ENCODE data around the gene ANKRD34A.

Gene ANKRD34A

DNA sequence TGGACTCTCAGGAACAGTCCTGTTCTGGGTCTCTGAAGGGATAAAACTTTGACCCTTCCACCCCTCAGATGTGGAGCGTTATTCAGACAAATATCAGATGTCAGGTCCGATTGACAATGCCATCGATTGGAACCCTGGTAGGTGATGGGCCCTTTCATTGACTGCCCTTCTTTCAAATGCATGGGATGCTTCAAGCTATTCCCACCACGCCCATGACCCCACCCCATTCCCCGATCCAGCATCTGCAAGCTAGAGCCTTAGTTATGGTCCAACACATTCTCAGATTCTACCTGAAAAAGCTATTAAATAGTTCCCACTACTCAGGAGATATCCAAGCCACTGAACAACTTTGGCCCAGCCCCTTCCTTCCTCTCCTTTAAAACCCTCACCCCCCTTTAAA, 12.6 kb upstream of the ANKRD34A start:
- no peak for DNase-seq (ENCODE audit: low read depth)
- no peak overlapping the region for H3K4me3 ChIP-seq (ENCODE audit: low read depth, low read length)

GRCh38 chr1:145975216-145975615, 10.8 kb upstream of the ANKRD34A start:
- H3K4me3 ChIP-seq (ENCODE audit: low read depth, low read length), result no peak overlapping the region
- no peak for DNase-seq (ENCODE audit: low read depth)

- DNase-seq (ENCODE audit: low read depth), result no peak
- no peak overlapping the region for H3K4me3 ChIP-seq (ENCODE audit: low read depth, low read length)
Observed at GRCh38 chr1:145974721-145975120, 10.3 kb upstream of the ANKRD34A start.

DNA sequence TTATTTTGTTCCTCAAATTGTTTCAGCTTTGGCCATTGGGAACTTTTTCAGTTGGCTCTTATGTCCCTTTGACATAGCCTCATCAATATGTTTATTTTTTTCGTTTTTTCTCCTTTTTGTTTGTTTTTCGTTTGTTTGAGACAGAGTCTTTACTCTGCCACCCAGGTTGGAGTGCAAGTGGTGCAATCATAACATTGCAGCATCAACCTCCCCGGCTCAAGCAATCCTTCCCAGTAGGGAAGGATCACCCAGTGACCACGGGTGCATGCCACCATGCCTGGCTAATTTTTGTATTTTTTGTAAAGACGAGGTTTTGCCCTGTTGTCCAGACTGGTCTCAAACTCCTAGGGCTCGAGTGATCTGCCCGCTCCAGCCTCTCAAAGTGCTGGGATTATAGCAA, 8.2 kb upstream of the ANKRD34A start:
- no peak for DNase-seq (ENCODE audit: low read depth)
- no peak overlapping the region for H3K4me3 ChIP-seq (ENCODE audit: low read depth, low read length)

DNA sequence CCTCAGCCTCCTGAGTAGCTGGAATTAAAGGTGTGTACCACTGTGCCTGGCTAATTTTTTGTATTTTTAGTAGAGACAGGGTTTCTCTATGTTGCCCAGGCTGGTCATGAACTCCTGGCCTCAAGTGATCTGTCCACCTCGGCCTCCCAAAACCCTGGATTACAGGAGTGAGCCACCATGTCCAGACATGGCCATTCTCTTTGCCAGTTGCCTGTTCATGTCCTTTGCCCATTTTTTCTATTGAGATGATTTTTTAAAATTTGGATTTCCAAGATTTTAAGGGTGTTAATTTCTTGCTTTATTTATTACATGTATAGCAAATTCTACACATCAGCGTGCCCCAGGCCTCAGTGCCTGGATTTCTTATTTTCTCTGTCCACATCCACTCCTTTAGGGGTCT, 2.9 kb upstream of the ANKRD34A start:
- no peak for DNase-seq (ENCODE audit: low read depth)
- H3K4me3 ChIP-seq (ENCODE audit: low read depth, low read length), result no peak overlapping the region

GRCh38 chr1:145965119-145965744, 857 bp upstream of the ANKRD34A start:
- peak overlapping the region; percentile 74 for H3K4me3 ChIP-seq (ENCODE audit: low read depth, low read length)
- DNase-seq (ENCODE audit: low read depth), result no peak

GRCh38 chr1:145963265-145964019, 933 bp downstream of the ANKRD34A start:
- no peak for DNase-seq (ENCODE audit: low read depth)
- H3K4me3 ChIP-seq (ENCODE audit: low read depth, low read length), result peak overlapping the region; percentile 74

DNA sequence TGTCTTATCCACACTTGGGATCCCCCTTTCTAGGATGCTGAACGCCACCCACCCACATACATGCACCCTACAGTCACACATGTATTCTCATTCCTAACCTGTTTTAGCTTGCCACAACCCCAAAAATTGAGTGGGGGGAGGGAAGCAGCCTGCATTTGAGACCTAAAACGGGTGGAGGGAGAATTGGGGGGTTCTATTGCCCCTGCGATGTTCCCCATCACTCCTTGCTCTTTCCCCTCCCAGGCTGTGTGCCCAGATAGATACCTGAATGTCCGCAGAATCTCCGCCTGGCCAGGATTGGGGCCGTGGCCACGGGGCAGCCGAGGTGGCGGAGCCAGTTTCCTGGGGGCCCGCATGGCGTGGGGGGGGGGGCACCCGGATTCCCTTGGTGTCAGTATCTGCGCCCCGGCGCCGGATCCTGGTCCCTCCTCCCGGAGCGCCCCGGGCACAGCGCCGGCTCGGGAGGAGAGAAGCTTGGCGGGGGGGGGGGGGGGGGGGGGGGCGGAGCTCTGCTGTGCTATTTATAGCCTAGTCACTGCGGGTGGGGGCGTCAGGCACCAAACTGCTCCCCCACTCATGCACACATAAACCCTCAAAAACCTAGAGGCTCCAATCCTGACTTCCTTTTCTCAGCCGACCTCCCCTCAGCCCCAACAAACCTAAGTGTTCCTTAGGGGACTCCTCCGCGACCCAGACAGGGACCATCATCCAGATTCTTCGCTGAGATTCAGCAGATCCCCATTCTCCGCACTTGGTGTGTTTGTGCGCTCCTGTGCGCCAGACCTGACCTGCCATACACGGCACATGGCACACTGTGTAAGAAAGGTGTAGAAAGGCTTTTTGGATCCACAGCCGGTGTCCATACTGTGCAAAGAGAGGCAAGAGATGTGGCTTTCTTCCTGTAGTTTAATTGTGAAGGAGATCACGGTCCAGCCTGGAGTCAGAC, 1.9 kb downstream of the ANKRD34A start:
- peak overlapping the region; percentile 64 for H3K4me3 ChIP-seq (ENCODE audit: low read depth, low read length)
- no peak for DNase-seq (ENCODE audit: low read depth)

GRCh38 chr1:145961425-145962156, 2.8 kb downstream of the ANKRD34A start:
- no peak for DNase-seq (ENCODE audit: low read depth)
- peak overlapping the region; percentile 64 for H3K4me3 ChIP-seq (ENCODE audit: low read depth, low read length)

DNA sequence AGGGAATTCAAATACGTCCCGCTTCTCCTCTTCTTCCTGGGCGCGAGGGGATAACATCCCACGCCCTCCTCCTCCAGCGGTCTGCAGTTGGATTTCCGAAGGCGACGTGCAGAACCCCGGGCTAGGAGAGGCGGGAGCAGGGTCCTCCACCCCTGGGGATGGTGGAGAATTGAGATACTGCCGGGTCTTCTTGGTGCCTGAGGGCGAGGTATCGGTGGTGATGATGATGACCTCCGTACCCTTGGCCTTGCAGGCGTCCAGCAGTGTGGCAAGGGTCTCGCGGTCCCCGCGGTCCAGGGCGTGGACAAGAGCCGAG, 3.3 kb downstream of the ANKRD34A start:
- peak overlapping the region; percentile 64 for H3K4me3 ChIP-seq (ENCODE audit: low read depth, low read length)
- no peak for DNase-seq (ENCODE audit: low read depth)

GRCh38 chr1:145960468-145961108, 3.8 kb downstream of the ANKRD34A start:
- DNase-seq (ENCODE audit: low read depth), result no peak
- H3K4me3 ChIP-seq (ENCODE audit: low read depth, low read length), result peak overlapping the region; percentile 64

GRCh38 chr1:145959957-145960467, 4.4 kb downstream of the ANKRD34A start:
- H3K4me3 ChIP-seq (ENCODE audit: low read depth, low read length), result peak overlapping the region; percentile 64
- no peak for DNase-seq (ENCODE audit: low read depth)

- H3K4me3 ChIP-seq (ENCODE audit: low read depth, low read length), result no peak overlapping the region
- DNase-seq (ENCODE audit: low read depth), result no peak
Observed at GRCh38 chr1:145959333-145959732, 5.0 kb downstream of the ANKRD34A start.

DNA sequence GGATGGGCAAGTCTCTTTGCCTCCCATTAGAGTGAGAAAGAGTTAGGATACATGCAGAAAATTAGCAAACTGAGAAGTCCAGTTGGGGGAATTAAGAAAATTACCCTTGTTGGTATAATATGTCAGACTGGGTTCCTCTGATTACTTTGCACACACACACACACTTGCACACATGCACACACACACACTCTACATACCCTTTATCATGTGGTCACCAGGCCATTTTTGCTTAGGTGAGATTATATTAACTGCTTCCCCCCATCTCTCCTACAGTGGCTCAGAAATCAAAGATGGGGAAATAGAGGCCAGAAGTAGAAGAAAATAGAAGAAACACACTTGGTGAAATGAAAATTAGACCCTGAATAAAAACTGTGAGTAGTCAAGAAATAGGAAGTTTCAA, 5.6 kb downstream of the ANKRD34A start:
- DNase-seq (ENCODE audit: low read depth), result no peak
- H3K4me3 ChIP-seq (ENCODE audit: low read depth, low read length), result no peak overlapping the region

GRCh38 chr1:145957443-145958319, 6.7 kb downstream of the ANKRD34A start, which contains the start of gene LIX1L:
TSS of gene LIX1L (minus strand) at chr1:145958017. CDS start at chr1:145957927, 90 bp downstream.
- H3K4me3 ChIP-seq (ENCODE audit: low read depth, low read length), result peak within 1 kb of the TSS; percentile 75
- peak; percentile 91 for DNase-seq (ENCODE audit: low read depth)

DNA sequence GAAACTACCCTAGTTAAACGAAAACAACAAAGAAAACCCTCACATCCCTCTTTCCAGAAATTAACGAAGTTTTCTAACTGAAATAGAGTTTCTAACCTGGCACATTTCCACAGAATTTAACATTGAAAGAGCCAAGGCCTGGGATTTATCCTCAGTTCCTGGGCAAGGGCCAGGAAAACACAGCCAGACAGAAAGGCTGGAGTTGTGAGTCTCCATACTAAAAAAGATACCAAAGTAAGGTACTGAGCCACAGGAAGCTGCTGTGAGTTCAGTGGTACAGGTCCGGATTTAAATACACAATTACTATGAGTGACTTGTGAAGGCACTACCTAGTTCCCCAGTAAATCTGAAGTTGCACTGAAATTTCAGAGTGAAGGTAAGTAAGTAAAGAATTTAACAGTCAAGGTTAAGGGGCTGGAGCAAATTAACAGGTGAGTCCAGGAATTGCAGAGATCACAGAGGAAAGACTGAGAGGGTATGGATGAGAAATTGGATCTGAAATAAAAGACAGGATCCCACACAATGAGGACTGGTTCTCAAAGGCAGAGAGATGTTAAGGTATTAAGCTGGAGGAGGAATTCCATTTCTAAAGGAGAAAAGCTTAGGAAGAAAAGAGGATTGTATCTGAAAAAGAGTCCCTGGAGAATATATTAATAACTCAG, 7.5 kb downstream of the ANKRD34A start:
- no peak for DNase-seq (ENCODE audit: low read depth)
- peak overlapping the region; percentile 75 for H3K4me3 ChIP-seq (ENCODE audit: low read depth, low read length)

GRCh38 chr1:145956361-145956760, 8.0 kb downstream of the ANKRD34A start:
- peak overlapping the region; percentile 75 for H3K4me3 ChIP-seq (ENCODE audit: low read depth, low read length)
- no peak for DNase-seq (ENCODE audit: low read depth)
